Measurements from ENCODE around the gene STX2.

- TF ChIP-seq CTCF (IDR thresholded peaks at IDR 0.05) (no peak), POLR2A (IDR thresholded peaks at IDR 0.05) (no peak)
These were observed 55.8 kb downstream of the STX2 start for GRCh38 chr12:130783110-130783715.
